ENCODE data around the gene ZCCHC12. TPM values are rescaled to one million over a fixed set of nuclear protein-coding genes. Genes with fewer than 3 reads are reported as not detected.

The ZCCHC12 gene
- total RNA-seq, 1 experiment from 2014 or later, result 0.87 TPM

DNA sequence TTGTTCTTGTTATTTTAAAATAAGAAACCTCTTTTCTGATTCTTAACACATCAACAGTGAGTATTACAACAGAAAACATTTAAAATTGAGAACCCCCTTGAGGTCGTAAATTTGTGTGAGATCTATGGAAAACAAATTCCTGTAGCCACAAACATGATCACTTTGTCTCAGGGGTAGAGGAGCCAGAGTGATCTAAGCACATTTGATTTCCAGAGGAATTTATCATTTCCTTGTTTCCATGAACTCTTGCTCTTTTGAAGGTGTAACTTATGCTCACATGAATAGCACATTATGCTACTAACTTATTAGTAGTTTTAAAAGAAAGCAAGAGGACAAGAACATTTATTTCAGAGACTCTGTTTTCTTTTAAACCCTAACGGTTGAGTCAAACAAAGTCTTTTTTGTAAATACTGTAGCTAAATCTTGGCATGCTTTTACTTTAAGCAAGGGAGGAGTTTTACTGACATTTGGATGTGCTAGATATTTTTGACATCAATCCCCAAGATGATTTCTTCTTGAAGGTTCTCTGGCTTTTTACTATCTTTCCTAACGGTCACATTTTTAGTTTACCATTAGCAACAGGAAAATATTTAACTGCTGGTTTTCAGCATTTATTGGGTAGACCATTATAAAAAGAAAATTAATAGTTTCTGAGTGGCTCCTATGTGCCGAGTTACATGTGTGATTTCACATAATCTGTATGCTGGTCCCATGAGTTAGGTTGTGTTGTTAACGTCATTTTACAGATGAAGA, 27.9 kb upstream of the ZCCHC12 start (continued):
- TF ChIP-seq, protein P1, sequence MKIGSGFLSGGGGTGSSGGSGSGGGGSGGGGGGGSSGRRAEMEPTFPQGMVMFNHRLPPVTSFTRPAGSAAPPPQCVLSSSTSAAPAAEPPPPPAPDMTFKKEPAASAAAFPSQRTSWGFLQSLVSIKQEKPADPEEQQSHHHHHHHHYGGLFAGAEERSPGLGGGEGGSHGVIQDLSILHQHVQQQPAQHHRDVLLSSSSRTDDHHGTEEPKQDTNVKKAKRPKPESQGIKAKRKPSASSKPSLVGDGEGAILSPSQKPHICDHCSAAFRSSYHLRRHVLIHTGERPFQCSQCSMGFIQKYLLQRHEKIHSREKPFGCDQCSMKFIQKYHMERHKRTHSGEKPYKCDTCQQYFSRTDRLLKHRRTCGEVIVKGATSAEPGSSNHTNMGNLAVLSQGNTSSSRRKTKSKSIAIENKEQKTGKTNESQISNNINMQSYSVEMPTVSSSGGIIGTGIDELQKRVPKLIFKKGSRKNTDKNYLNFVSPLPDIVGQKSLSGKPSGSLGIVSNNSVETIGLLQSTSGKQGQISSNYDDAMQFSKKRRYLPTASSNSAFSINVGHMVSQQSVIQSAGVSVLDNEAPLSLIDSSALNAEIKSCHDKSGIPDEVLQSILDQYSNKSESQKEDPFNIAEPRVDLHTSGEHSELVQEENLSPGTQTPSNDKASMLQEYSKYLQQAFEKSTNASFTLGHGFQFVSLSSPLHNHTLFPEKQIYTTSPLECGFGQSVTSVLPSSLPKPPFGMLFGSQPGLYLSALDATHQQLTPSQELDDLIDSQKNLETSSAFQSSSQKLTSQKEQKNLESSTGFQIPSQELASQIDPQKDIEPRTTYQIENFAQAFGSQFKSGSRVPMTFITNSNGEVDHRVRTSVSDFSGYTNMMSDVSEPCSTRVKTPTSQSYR (CRISPR knock-in tag; IDR thresholded peaks at IDR 0.05), result no peak
- TF ChIP-seq TEAD1 (CRISPR knock-in tag; IDR thresholded peaks at IDR 0.05) (no peak), PRRX2 (CRISPR knock-in tag; IDR thresholded peaks at IDR 0.05) (no peak), ZNF138 (CRISPR knock-in tag; conservative IDR thresholded peaks at IDR 0.05) (no peak), OVOL2 (CRISPR knock-in tag; IDR thresholded peaks at IDR 0.05; ENCODE audit: borderline replicate concordance) (no peak), RORB (CRISPR knock-in tag; IDR thresholded peaks at IDR 0.05) (no peak), ETV6 (CRISPR knock-in tag; IDR thresholded peaks at IDR 0.05) (no peak), EMX1 (CRISPR knock-in tag; IDR thresholded peaks at IDR 0.05) (no peak)

DNA sequence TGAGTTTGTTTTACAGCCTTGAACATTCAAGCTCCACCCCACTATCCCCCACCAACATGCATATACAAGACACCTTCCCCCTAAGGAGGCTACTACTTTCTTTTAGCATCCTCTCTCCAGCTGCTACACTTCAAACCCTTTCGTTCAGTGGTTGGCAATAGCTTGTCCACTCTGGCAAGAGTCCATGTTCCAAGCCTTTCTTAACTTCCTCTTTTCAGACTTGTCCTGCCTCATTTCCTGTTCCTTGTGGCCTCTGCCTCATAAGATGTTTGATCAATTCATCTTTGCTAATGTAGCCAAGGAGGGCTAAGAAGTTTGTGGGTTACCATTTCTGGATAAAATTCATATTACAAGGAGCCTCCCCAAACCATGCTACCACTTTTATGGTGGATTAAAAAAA, 20.8 kb upstream of the ZCCHC12 start:
- Mint-ChIP-seq H3K27me3 (ENCODE audit: low read depth) (no peaks in the 10 kb centered on the region), H3K36me3 (peaks cover 3% of the 10 kb centered on the region), H3K4me3 (no peak overlapping the region), H3K4me1 (no peaks in the 10 kb centered on the region), H3K27ac (no peak overlapping the region), H3K9me3 (peaks cover 16% of the 10 kb centered on the region)
- no peak for DNase-seq (ENCODE audit: low spot score)
- ChIA-PET CTCF (interaction anchor here (1.1 to 1.6 kb wide), 2 partner anchors 21 to 36 kb away, joined by 3 to 4 read pairs; partner anchors contain the start of gene ZCCHC12), POLR2A (no interaction called here)
- no peak for ATAC-seq
- no peak for TF ChIP-seq JAZF1 (CRISPR knock-in tag; IDR thresholded peaks at IDR 0.05)
- TF ChIP-seq ZNF232 (CRISPR knock-in tag; IDR thresholded peaks at IDR 0.05), result no peak
- TF ChIP-seq PRRX2 (CRISPR knock-in tag; IDR thresholded peaks at IDR 0.05), result no peak
- TF ChIP-seq HMGA2 (CRISPR knock-in tag; IDR thresholded peaks at IDR 0.05), result no peak
- TF ChIP-seq, protein P2, sequence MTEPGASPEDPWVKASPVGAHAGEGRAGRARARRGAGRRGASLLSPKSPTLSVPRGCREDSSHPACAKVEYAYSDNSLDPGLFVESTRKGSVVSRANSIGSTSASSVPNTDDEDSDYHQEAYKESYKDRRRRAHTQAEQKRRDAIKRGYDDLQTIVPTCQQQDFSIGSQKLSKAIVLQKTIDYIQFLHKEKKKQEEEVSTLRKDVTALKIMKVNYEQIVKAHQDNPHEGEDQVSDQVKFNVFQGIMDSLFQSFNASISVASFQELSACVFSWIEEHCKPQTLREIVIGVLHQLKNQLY (CRISPR knock-in tag; IDR thresholded peaks at IDR 0.05), result no peak
- TF ChIP-seq ZNF396 (CRISPR knock-in tag; IDR thresholded peaks at IDR 0.05; ENCODE audit: borderline replicate concordance), result no peak
- TF ChIP-seq, protein P3, sequence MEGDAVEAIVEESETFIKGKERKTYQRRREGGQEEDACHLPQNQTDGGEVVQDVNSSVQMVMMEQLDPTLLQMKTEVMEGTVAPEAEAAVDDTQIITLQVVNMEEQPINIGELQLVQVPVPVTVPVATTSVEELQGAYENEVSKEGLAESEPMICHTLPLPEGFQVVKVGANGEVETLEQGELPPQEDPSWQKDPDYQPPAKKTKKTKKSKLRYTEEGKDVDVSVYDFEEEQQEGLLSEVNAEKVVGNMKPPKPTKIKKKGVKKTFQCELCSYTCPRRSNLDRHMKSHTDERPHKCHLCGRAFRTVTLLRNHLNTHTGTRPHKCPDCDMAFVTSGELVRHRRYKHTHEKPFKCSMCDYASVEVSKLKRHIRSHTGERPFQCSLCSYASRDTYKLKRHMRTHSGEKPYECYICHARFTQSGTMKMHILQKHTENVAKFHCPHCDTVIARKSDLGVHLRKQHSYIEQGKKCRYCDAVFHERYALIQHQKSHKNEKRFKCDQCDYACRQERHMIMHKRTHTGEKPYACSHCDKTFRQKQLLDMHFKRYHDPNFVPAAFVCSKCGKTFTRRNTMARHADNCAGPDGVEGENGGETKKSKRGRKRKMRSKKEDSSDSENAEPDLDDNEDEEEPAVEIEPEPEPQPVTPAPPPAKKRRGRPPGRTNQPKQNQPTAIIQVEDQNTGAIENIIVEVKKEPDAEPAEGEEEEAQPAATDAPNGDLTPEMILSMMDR (IDR thresholded peaks at IDR 0.05), result no peak
- no peak for TF ChIP-seq FOXP1 (CRISPR knock-in tag; IDR thresholded peaks at IDR 0.05; ENCODE audit: borderline replicate concordance)
- TF ChIP-seq ZNF317 (CRISPR knock-in tag; IDR thresholded peaks at IDR 0.05; ENCODE audit: borderline replicate concordance, low read depth), result no peak
- no peak for TF ChIP-seq ELF4 (CRISPR knock-in tag; IDR thresholded peaks at IDR 0.05; ENCODE audit: low read depth)
- TF ChIP-seq, protein P4, sequence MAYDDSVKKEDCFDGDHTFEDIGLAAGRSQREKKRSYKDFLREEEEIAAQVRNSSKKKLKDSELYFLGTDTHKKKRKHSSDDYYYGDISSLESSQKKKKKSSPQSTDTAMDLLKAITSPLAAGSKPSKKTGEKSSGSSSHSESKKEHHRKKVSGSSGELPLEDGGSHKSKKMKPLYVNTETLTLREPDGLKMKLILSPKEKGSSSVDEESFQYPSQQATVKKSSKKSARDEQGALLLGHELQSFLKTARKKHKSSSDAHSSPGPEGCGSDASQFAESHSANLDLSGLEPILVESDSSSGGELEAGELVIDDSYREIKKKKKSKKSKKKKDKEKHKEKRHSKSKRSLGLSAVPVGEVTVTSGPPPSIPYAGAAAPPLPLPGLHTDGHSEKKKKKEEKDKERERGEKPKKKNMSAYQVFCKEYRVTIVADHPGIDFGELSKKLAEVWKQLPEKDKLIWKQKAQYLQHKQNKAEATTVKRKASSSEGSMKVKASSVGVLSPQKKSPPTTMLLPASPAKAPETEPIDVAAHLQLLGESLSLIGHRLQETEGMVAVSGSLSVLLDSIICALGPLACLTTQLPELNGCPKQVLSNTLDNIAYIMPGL (CRISPR knock-in tag; IDR thresholded peaks at IDR 0.05), result no peak
- TF ChIP-seq KAT7 (CRISPR knock-in tag; IDR thresholded peaks at IDR 0.05; ENCODE audit: borderline replicate concordance), result no peak
- no peak for TF ChIP-seq CREB1 (CRISPR knock-in tag; IDR thresholded peaks at IDR 0.05)
- TF ChIP-seq JUN (CRISPR knock-in tag; IDR thresholded peaks at IDR 0.05), result no peak
- no peak for TF ChIP-seq SMAD3 (CRISPR knock-in tag; IDR thresholded peaks at IDR 0.05; ENCODE audit: borderline replicate concordance)

Measured in WTC11 (cell line).